Gastroesophageal sphincter (tissue), 4 donors: ENCODE data around the gene TBC1D13. TPM values are rescaled to one million over a fixed set of nuclear protein-coding genes. Genes with fewer than 3 reads are reported as not detected.

ENCODE experiments used
- ATAC-seq: fragments of 150-250 bp; one replicate; pipeline ENCODE4 v1.9.1; 2016; ENCODE audit warnings: mild to moderate bottlenecking, moderate library complexity
- H3K27ac ChIP-seq, 4 donors: fragments of 200-600 bp; sonication (generic) in 3 of 4; 1 replicate in 3 of 4; 2 replicates in 1 of 4; pipeline ENCODE4 v1.5.1; 2016 to 2019
- H3K27me3 ChIP-seq: fragments of 200-600 bp; sonication (generic); one replicate; pipeline ENCODE4 v1.5.1; 2019
- H3K36me3 ChIP-seq, 2 donors: fragments of 200-600 bp; sonication (generic); one replicate each; pipeline ENCODE4 v1.5.1; 2019; ENCODE audit warnings: control low read depth in 1 of 2
- H3K4me1 ChIP-seq, 3 donors: fragments of 200-600 bp; sonication (generic); 1 replicate in 2 of 3; 2 replicates in 1 of 3; pipeline ENCODE4 v1.5.1; 2016 to 2019; ENCODE audit warnings: control low read depth in 2 of 3
- H3K4me3 ChIP-seq, 2 donors: fragments of 200-600 bp; sonication (generic); one replicate each; pipeline ENCODE4 v1.5.1; 2019; ENCODE audit warnings: mild to moderate bottlenecking in 1 of 2, moderate library complexity in 1 of 2
- H3K9me3 ChIP-seq, 3 donors: fragments of 200-600 bp; sonication (generic); one replicate each; pipeline ENCODE4 v1.5.1; 2017 to 2019; ENCODE audit warnings: control low read depth in 2 of 3
- CTCF ChIP-seq, 4 experiments: fragments of 200-600 bp in 2 of 4; fragments of 450-650 bp in 2 of 4; sonication (generic) in 1 of 4; IDR thresholded peaks; one replicate each; pipeline ENCODE4 v1.5.1; 2017 to 2019; ENCODE audit warnings: antibody characterized with exemption in 4 of 4, mild to moderate bottlenecking in 2 of 4, moderate library complexity in 2 of 4
- EP300 ChIP-seq: sonication (generic); formaldehyde crosslinking; IDR thresholded peaks from one replicate; pipeline ENCODE4 v1.6.1; 2017; ENCODE audit warnings: antibody characterized with exemption, mild to moderate bottlenecking
- POLR2A ChIP-seq, 2 donors: fragments of 450-650 bp; IDR thresholded peaks; one replicate each; pipeline ENCODE4 v1.6.1; 2017; ENCODE audit warnings: antibody characterized with exemption in 2 of 2, mild to moderate bottlenecking in 2 of 2, moderate library complexity in 1 of 2
- POLR2AphosphoS5 ChIP-seq: sonication (generic); formaldehyde crosslinking; IDR thresholded peaks from one replicate; pipeline ENCODE4 v1.6.1; 2017; ENCODE audit warnings: antibody characterized with exemption
- WGBS, 2 donors: methylation state at CpG; one replicate each; pipeline ENCODE4 v1.1.5; 2018; ENCODE audit warnings: low coverage in 1 of 2; 5-methylcytosine and 5-hydroxymethylcytosine counted together
- total RNA-seq, 4 donors: library from RNA; depleted of rRNA; stranded (reverse); fragments of >200 nt; gene quantifications; one replicate each; pipeline ENCODE4 v1.1.0, GENCODE V29; 2016

Gene TBC1D13
- total RNA-seq, 4 donors from 2014 or later: 13.2 to 40.9 (median 17.7) TPM

- peaks cover 0 to 46% of the 10 kb centered on the region in 2 donors for H3K36me3 ChIP-seq
- no peak for ATAC-seq
- peak overlapping the region in 1 of 2 donors; percentile 83 for H3K4me3 ChIP-seq
- no peaks in the 10 kb centered on the region for H3K9me3 ChIP-seq
- WGBS, 2 donors: 33 to 50% methylated on average over 2 to 5 of the region's 18 CpGs
- H3K27me3 ChIP-seq: no peaks in the 10 kb centered on the region
- peaks cover 0 to 21% (median 11%) of the 10 kb centered on the region in 3 donors for H3K4me1 ChIP-seq
- H3K27ac ChIP-seq: peak overlapping the region in 3 of 4 donors; percentile 34 to 92 (median 53)
- no peak for TF ChIP-seq CTCF (IDR thresholded peaks at IDR 0.05)
- TF ChIP-seq POLR2AphosphoS5: peak; percentile 58
Observed at GRCh38 chr9:128819716-128820664, 32.9 kb downstream of the TBC1D13 start.

GRCh38 chr9:128820665-128821583 lies 33.9 kb downstream of the TBC1D13 start:
- WGBS, 2 donors: 87 to 95% methylated on average over 4 to 15 of the region's 24 CpGs
- Histone ChIP-seq H3K4me3 (no peak overlapping the region), H3K27me3 (no peaks in the 10 kb centered on the region), H3K9me3 (no peaks in the 10 kb centered on the region), H3K27ac (peak overlapping the region in 1 of 4 donors; percentile 92), H3K4me1 (peaks cover 0 to 21% (median 11%) of the 10 kb centered on the region in 3 donors), H3K36me3 (peaks cover 0 to 55% of the 10 kb centered on the region in 2 donors)
- TF ChIP-seq CTCF (IDR thresholded peaks at IDR 0.05) (no peak), EP300 (no peak), POLR2AphosphoS5 (no peak), POLR2A (IDR thresholded peaks at IDR 0.05) (no peak)
- ATAC-seq: no peak

GRCh38 chr9:128821584-128822406 lies 34.7 kb downstream of the TBC1D13 start:
- ATAC-seq: no peak
- Histone ChIP-seq H3K4me1 (peaks cover 0 to 21% (median 11%) of the 10 kb centered on the region in 3 donors), H3K9me3 (no peaks in the 10 kb centered on the region), H3K36me3 (peaks cover 0 to 64% of the 10 kb centered on the region in 2 donors), H3K27ac (no peak overlapping the region), H3K4me3 (no peak overlapping the region), H3K27me3 (no peaks in the 10 kb centered on the region)
- WGBS, 2 donors: 81 to 93% methylated on average over 5 of the region's 16 CpGs
- no peak for TF ChIP-seq POLR2A (IDR thresholded peaks at IDR 0.05)
- TF ChIP-seq CTCF (IDR thresholded peaks at IDR 0.05): no peak
- no peak for TF ChIP-seq POLR2AphosphoS5
- no peak for TF ChIP-seq EP300

GRCh38 chr9:128822407-128823042 lies 35.5 kb downstream of the TBC1D13 start:
- Histone ChIP-seq H3K27me3 (no peaks in the 10 kb centered on the region), H3K27ac (no peak overlapping the region), H3K9me3 (no peaks in the 10 kb centered on the region), H3K4me3 (no peak overlapping the region), H3K36me3 (peaks cover 0 to 71% of the 10 kb centered on the region in 2 donors), H3K4me1 (peaks cover 0 to 21% (median 11%) of the 10 kb centered on the region in 3 donors)
- no CpG with 5 or more reads among the region's 22 CpGs for WGBS, 2 donors
- TF ChIP-seq POLR2A (IDR thresholded peaks at IDR 0.05) (no peak), EP300 (no peak), CTCF (IDR thresholded peaks at IDR 0.05) (no peak), POLR2AphosphoS5 (no peak)
- ATAC-seq: no peak
